Measurements from ENCODE around the gene TRABD2B.
A peak's percentile ranks its signal among the peaks of the same experiment; 100 is the strongest.

The TRABD2B gene

DNA sequence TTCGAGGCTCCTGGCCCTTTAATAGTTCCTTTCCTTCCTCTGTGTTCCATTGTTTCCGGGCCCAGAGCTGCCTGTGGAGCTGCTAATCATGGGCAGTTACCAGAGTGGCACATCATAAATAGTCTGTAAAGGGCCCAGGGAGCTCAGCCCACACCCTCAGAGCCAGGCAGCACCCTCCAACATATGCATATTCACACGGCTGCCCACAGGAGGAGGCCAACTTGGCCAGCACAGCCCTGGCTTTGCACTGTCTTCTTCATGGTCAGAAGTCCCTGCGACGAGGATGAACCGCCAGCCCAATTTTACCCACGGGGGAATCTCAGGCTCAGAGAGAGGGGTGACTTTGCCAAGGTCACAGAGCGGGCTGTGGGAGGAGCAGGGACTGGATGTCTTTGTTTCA lies 172.5 kb downstream of the TRABD2B start:
- no CpG with 5 or more reads among the region's 8 CpGs for WGBS, 2 donors (ENCODE audit: extremely low coverage in 2 of 2, insufficient read length in 2 of 2, insufficient replicate concordance in 1 of 2)
- no peak for DNase-seq (ENCODE audit: low spot score)
- H3K27me3 ChIP-seq (ENCODE audit: control insufficient read depth in 3 of 3, insufficient read depth in 3 of 3, low read depth in 1 of 3, low read length in 3 of 3) = peaks cover 0 to 15% (median 0%) of the 10 kb centered on the region in 3 experiments
- H4K91ac ChIP-seq (ENCODE audit: low read depth, low read length, poor library complexity) = no peak overlapping the region
- no peak overlapping the region for H2BK15ac ChIP-seq (ENCODE audit: low read length)
- no peak overlapping the region for H3K9ac ChIP-seq (ENCODE audit: low read depth, low read length, poor library complexity)
- no peaks in the 10 kb centered on the region for H3K9me3 ChIP-seq (replicated peaks in 1 of 2; ENCODE audit: control insufficient read depth in 2 of 2, insufficient read depth in 1 of 2, low read depth in 1 of 2, low read length in 2 of 2)
- no peak overlapping the region for H3K27ac ChIP-seq (replicated peaks; ENCODE audit: low read length)
- H4K8ac ChIP-seq (ENCODE audit: low read depth, low read length) = no peak overlapping the region
- no peaks in the 10 kb centered on the region for H3K36me3 ChIP-seq (replicated peaks in 1 of 2; ENCODE audit: control insufficient read depth in 2 of 2, insufficient read depth in 2 of 2, low read length in 2 of 2)
- H3K4ac ChIP-seq (ENCODE audit: low read length) = no peak overlapping the region
- H3K4me3 ChIP-seq (ENCODE audit: low read length in 2 of 2) = no peak overlapping the region
- no peak overlapping the region for H2BK5ac ChIP-seq (ENCODE audit: low read length)
- H3K4me2 ChIP-seq (ENCODE audit: insufficient read depth, low read length, poor library complexity, severe bottlenecking) = no peak overlapping the region
- no peak overlapping the region for H3K14ac ChIP-seq (ENCODE audit: low read length)
- H2AFZ ChIP-seq (ENCODE audit: low read length) = no peak overlapping the region
- peak overlapping the region; percentile 4 for H2BK120ac ChIP-seq (ENCODE audit: low read depth, low read length)
- no peak overlapping the region for H3K23ac ChIP-seq (ENCODE audit: low read depth, low read length, poor library complexity)
- no peak overlapping the region for H2AK5ac ChIP-seq (ENCODE audit: low read depth, low read length)
- no peak overlapping the region for H2BK12ac ChIP-seq (ENCODE audit: low read length)
- H3K4me1 ChIP-seq (ENCODE audit: control insufficient read depth in 2 of 2, insufficient read depth in 1 of 2, low read depth in 1 of 2, low read length in 2 of 2) = peaks cover 0 to 5% of the 10 kb centered on the region in 2 donors
- no peaks in the 10 kb centered on the region for H3K79me1 ChIP-seq (ENCODE audit: low read depth, low read length)
- no peak overlapping the region for H3K18ac ChIP-seq (ENCODE audit: low read length)

DNA sequence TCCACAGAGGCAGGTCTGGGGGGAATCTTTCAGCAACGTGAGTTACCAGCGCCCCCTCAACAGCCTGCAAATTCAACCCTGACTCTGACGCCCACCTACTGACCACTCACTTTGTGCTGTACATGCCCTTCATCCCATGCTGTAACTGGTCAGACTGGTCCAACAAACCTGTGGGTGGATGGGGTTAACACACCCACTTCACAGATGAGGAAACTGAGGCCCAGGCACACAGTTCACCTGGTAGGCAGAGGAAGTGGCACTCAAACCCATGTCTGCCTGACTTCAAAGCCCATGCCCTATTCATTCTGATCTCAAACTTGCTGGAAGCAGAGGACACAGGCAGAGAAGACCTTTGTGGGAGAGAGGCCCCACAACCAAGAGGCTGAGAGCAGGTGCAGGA lies 172.9 kb downstream of the TRABD2B start:
- no peak overlapping the region for H2BK12ac ChIP-seq (ENCODE audit: low read length)
- H2BK120ac ChIP-seq (ENCODE audit: low read depth, low read length) = peak overlapping the region; percentile 4
- H4K8ac ChIP-seq (ENCODE audit: low read depth, low read length) = no peak overlapping the region
- no peak overlapping the region for H3K14ac ChIP-seq (ENCODE audit: low read length)
- H3K27ac ChIP-seq (replicated peaks; ENCODE audit: low read length) = no peak overlapping the region
- H3K36me3 ChIP-seq (replicated peaks in 1 of 2; ENCODE audit: control insufficient read depth in 2 of 2, insufficient read depth in 2 of 2, low read length in 2 of 2) = no peaks in the 10 kb centered on the region
- DNase-seq (ENCODE audit: low spot score) = no peak
- H2BK15ac ChIP-seq (ENCODE audit: low read length) = no peak overlapping the region
- no peak overlapping the region for H3K4me3 ChIP-seq (ENCODE audit: low read length in 2 of 2)
- H3K4me2 ChIP-seq (ENCODE audit: insufficient read depth, low read length, poor library complexity, severe bottlenecking) = no peak overlapping the region
- no peaks in the 10 kb centered on the region for H3K79me1 ChIP-seq (ENCODE audit: low read depth, low read length)
- no peak overlapping the region for H2BK5ac ChIP-seq (ENCODE audit: low read length)
- no peak overlapping the region for H3K4ac ChIP-seq (ENCODE audit: low read length)
- H3K4me1 ChIP-seq (ENCODE audit: control insufficient read depth in 2 of 2, insufficient read depth in 1 of 2, low read depth in 1 of 2, low read length in 2 of 2) = peaks cover 0 to 4% of the 10 kb centered on the region in 2 donors
- H3K27me3 ChIP-seq (ENCODE audit: control insufficient read depth in 3 of 3, insufficient read depth in 3 of 3, low read depth in 1 of 3, low read length in 3 of 3) = peaks cover 0 to 15% (median 0%) of the 10 kb centered on the region in 3 experiments
- H3K9ac ChIP-seq (ENCODE audit: low read depth, low read length, poor library complexity) = no peak overlapping the region
- no peak overlapping the region for H2AK5ac ChIP-seq (ENCODE audit: low read depth, low read length)
- H3K23ac ChIP-seq (ENCODE audit: low read depth, low read length, poor library complexity) = no peak overlapping the region
- no CpG with 5 or more reads among the region's 3 CpGs for WGBS, 2 donors (ENCODE audit: extremely low coverage in 2 of 2, insufficient read length in 2 of 2, insufficient replicate concordance in 1 of 2)
- H4K91ac ChIP-seq (ENCODE audit: low read depth, low read length, poor library complexity) = no peak overlapping the region
- H3K9me3 ChIP-seq (replicated peaks in 1 of 2; ENCODE audit: control insufficient read depth in 2 of 2, insufficient read depth in 1 of 2, low read depth in 1 of 2, low read length in 2 of 2) = no peaks in the 10 kb centered on the region
- peak overlapping the region; percentile 9 for H3K18ac ChIP-seq (ENCODE audit: low read length)
- H2AFZ ChIP-seq (ENCODE audit: low read length) = no peak overlapping the region

DNA sequence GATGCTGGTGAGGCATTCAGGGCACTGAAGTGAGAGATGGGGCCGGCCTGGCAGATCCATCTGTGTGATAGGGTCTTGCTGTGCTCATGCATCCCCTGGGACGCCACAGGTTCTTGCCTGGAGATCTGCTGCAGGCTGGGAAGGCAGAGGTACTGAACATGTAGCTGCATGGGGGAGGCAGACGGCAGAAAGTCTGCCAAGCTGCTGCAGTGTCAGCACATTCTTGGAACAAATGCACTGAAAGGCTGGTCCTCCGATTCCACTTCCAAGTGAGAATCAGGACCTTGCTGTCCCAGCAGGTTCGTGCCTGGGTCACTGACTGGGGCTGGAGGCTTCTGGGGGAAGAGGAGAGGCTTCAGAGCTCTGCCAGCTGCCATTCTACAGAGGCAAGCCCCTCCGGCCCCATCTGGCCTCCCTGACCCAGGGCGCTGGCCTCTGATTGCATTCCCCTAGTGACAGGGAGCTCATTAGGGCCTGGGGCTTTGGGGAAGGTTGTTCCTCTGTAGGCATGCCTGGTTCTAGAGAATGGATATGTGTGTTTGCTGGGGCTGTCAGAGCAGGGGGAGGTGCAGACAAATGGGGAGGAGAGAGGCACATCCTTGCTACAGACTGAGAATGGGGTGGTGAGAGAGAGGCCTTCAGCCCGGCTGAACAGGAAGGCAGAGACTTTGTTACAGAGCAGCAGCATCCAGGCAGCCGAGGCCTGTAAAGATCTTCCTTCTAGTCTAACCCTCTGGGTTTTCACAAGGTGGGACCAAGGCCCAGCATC lies 174.0 kb downstream of the TRABD2B start:
- no peak overlapping the region for H3K4ac ChIP-seq (ENCODE audit: low read length)
- WGBS, 2 donors (ENCODE audit: extremely low coverage in 2 of 2, insufficient read length in 2 of 2, insufficient replicate concordance in 1 of 2) = no CpG with 5 or more reads among the region's 9 CpGs
- H3K27ac ChIP-seq (replicated peaks; ENCODE audit: low read length) = no peak overlapping the region
- H3K14ac ChIP-seq (ENCODE audit: low read length) = no peak overlapping the region
- no peaks in the 10 kb centered on the region for H3K9me3 ChIP-seq (replicated peaks in 1 of 2; ENCODE audit: control insufficient read depth in 2 of 2, insufficient read depth in 1 of 2, low read depth in 1 of 2, low read length in 2 of 2)
- H2BK5ac ChIP-seq (ENCODE audit: low read length) = no peak overlapping the region
- no peak overlapping the region for H3K9ac ChIP-seq (ENCODE audit: low read depth, low read length, poor library complexity)
- H2AFZ ChIP-seq (ENCODE audit: low read length) = no peak overlapping the region
- H2BK15ac ChIP-seq (ENCODE audit: low read length) = no peak overlapping the region
- H2BK120ac ChIP-seq (ENCODE audit: low read depth, low read length) = no peak overlapping the region
- DNase-seq (ENCODE audit: low spot score) = no peak
- no peak overlapping the region for H3K4me2 ChIP-seq (ENCODE audit: insufficient read depth, low read length, poor library complexity, severe bottlenecking)
- H3K4me1 ChIP-seq (ENCODE audit: control insufficient read depth in 2 of 2, insufficient read depth in 1 of 2, low read depth in 1 of 2, low read length in 2 of 2) = peaks cover 0 to 2% of the 10 kb centered on the region in 2 donors
- peak overlapping the region; percentile 39 for H3K18ac ChIP-seq (ENCODE audit: low read length)
- no peak overlapping the region for H2AK5ac ChIP-seq (ENCODE audit: low read depth, low read length)
- no peak overlapping the region for H3K4me3 ChIP-seq (ENCODE audit: low read length in 2 of 2)
- no peak overlapping the region for H3K23ac ChIP-seq (ENCODE audit: low read depth, low read length, poor library complexity)
- H4K8ac ChIP-seq (ENCODE audit: low read depth, low read length) = no peak overlapping the region
- H3K36me3 ChIP-seq (replicated peaks in 1 of 2; ENCODE audit: control insufficient read depth in 2 of 2, insufficient read depth in 2 of 2, low read length in 2 of 2) = no peaks in the 10 kb centered on the region
- peaks cover 0 to 15% (median 0%) of the 10 kb centered on the region in 3 experiments for H3K27me3 ChIP-seq (ENCODE audit: control insufficient read depth in 3 of 3, insufficient read depth in 3 of 3, low read depth in 1 of 3, low read length in 3 of 3)
- H4K91ac ChIP-seq (ENCODE audit: low read depth, low read length, poor library complexity) = no peak overlapping the region
- H3K79me1 ChIP-seq (ENCODE audit: low read depth, low read length) = no peaks in the 10 kb centered on the region
- no peak overlapping the region for H2BK12ac ChIP-seq (ENCODE audit: low read length)

DNA sequence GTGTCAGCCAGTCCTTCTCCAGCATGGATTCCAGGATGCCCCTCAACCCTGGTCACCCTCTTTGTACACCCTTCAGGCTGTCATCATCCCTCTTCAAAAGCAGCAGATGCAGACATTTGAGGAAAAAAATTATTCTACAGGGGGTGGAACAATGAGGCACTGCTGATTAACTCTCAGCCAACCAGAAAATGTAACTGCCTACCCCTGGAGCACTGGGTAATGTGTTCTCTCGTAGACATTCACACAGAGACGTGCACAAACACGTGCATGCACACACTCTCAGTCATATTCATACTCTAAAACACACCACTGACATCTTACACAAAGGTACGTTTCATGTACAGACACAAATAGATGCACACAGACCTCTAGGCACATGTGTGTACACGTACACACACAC lies 175.4 kb downstream of the TRABD2B start:
- no CpG with 5 or more reads among the region's 5 CpGs for WGBS, 2 donors (ENCODE audit: extremely low coverage in 2 of 2, insufficient read length in 2 of 2, insufficient replicate concordance in 1 of 2)
- Histone ChIP-seq H4K91ac (ENCODE audit: low read depth, low read length, poor library complexity) (no peak overlapping the region), H3K27me3 (ENCODE audit: control insufficient read depth in 3 of 3, insufficient read depth in 3 of 3, low read depth in 1 of 3, low read length in 3 of 3) (peaks cover 0 to 15% (median 0%) of the 10 kb centered on the region in 3 experiments), H2BK15ac (ENCODE audit: low read length) (no peak overlapping the region), H3K4me3 (ENCODE audit: low read length in 2 of 2) (no peak overlapping the region), H2BK5ac (ENCODE audit: low read length) (no peak overlapping the region), H3K36me3 (replicated peaks in 1 of 2; ENCODE audit: control insufficient read depth in 2 of 2, insufficient read depth in 2 of 2, low read length in 2 of 2) (no peaks in the 10 kb centered on the region), H3K14ac (ENCODE audit: low read length) (no peak overlapping the region), H3K27ac (replicated peaks; ENCODE audit: low read length) (no peak overlapping the region), H2BK120ac (ENCODE audit: low read depth, low read length) (no peak overlapping the region), H3K18ac (ENCODE audit: low read length) (no peak overlapping the region), H3K4me2 (ENCODE audit: insufficient read depth, low read length, poor library complexity, severe bottlenecking) (no peak overlapping the region), H2BK12ac (ENCODE audit: low read length) (no peak overlapping the region), H3K9ac (ENCODE audit: low read depth, low read length, poor library complexity) (no peak overlapping the region), H4K8ac (ENCODE audit: low read depth, low read length) (no peak overlapping the region), H3K23ac (ENCODE audit: low read depth, low read length, poor library complexity) (no peak overlapping the region), H3K9me3 (replicated peaks in 1 of 2; ENCODE audit: control insufficient read depth in 2 of 2, insufficient read depth in 1 of 2, low read depth in 1 of 2, low read length in 2 of 2) (no peaks in the 10 kb centered on the region), H3K4me1 (ENCODE audit: control insufficient read depth in 2 of 2, insufficient read depth in 1 of 2, low read depth in 1 of 2, low read length in 2 of 2) (peaks cover 0 to 2% of the 10 kb centered on the region in 2 donors), H2AFZ (ENCODE audit: low read length) (no peak overlapping the region), H3K79me1 (ENCODE audit: low read depth, low read length) (no peaks in the 10 kb centered on the region), H3K4ac (ENCODE audit: low read length) (no peak overlapping the region), H2AK5ac (ENCODE audit: low read depth, low read length) (no peak overlapping the region)
- no peak for DNase-seq (ENCODE audit: low spot score)

Data from neuronal stem cell (in vitro differentiated cells).